ENCODE measurements around the gene HCN1.

The HCN1 gene

GRCh38 chr5:45277860-45278259 is 418.3 kb downstream of the HCN1 start:
- no peak for TF ChIP-seq CTCF (IDR thresholded peaks at IDR 0.05; ENCODE audit: low read depth, low read length, missing control alignments)
- H3K4me3 ChIP-seq (ENCODE audit: low read depth, low read length): no peak overlapping the region
- DNase-seq (ENCODE audit: low read depth): no peak

GRCh38 chr5:45274241-45274640 is 421.9 kb downstream of the HCN1 start:
- no peak overlapping the region for H3K4me3 ChIP-seq (ENCODE audit: low read depth, low read length)
- no peak for TF ChIP-seq CTCF (IDR thresholded peaks at IDR 0.05; ENCODE audit: low read depth, low read length, missing control alignments)
- no peak for DNase-seq (ENCODE audit: low read depth)

- TF ChIP-seq CTCF (IDR thresholded peaks at IDR 0.05; ENCODE audit: low read depth, low read length, missing control alignments): no peak
- DNase-seq (ENCODE audit: low read depth): no peak
- no peak overlapping the region for H3K4me3 ChIP-seq (ENCODE audit: low read depth, low read length)
These were observed 424.6 kb downstream of the HCN1 start for GRCh38 chr5:45271626-45272025.

GRCh38 chr5:45264447-45264846 is 431.7 kb downstream of the HCN1 start:
- DNase-seq (ENCODE audit: low read depth): no peak
- no peak for TF ChIP-seq CTCF (IDR thresholded peaks at IDR 0.05; ENCODE audit: low read depth, low read length, missing control alignments)
- H3K4me3 ChIP-seq (ENCODE audit: low read depth, low read length): no peak overlapping the region

- no peak for DNase-seq (ENCODE audit: low read depth)
- no peak for TF ChIP-seq CTCF (IDR thresholded peaks at IDR 0.05; ENCODE audit: low read depth, low read length, missing control alignments)
- H3K4me3 ChIP-seq (ENCODE audit: low read depth, low read length): no peak overlapping the region
These were observed 434.1 kb downstream of the HCN1 start for GRCh38 chr5:45262061-45262590.

GRCh38 chr5:45261125-45261524 is 435.1 kb downstream of the HCN1 start:
- no peak for TF ChIP-seq CTCF (IDR thresholded peaks at IDR 0.05; ENCODE audit: low read depth, low read length, missing control alignments)
- DNase-seq (ENCODE audit: low read depth): no peak
- no peak overlapping the region for H3K4me3 ChIP-seq (ENCODE audit: low read depth, low read length)

GRCh38 chr5:45260292-45260691 is 435.9 kb downstream of the HCN1 start:
- no peak overlapping the region for H3K4me3 ChIP-seq (ENCODE audit: low read depth, low read length)
- no peak for DNase-seq (ENCODE audit: low read depth)
- TF ChIP-seq CTCF (IDR thresholded peaks at IDR 0.05; ENCODE audit: low read depth, low read length, missing control alignments): no peak

All from GM12864 (cell line).